AG10803 (cell line): ENCODE measurements around the gene SNN.
A peak's percentile ranks its signal among the peaks of the same experiment; 100 is the strongest.

Experiments
- DNase-seq: peaks from one replicate; pipeline ENCODE4 v3.0.0; 2010; ENCODE audit warnings: low read depth
- H3K4me3 ChIP-seq: 2 replicates; pipeline ENCODE4 v1.5.1; 2011; ENCODE audit warnings: mild to moderate bottlenecking, low read length, control low read depth
- TF ChIP-seq, protein P1 (sequence below): conservative IDR thresholded peaks from 2 replicates; pipeline ENCODE4 v1.5.1; 2011; ENCODE audit warnings: mild to moderate bottlenecking, low read length, control low read depth, inconsistent platforms

SNN gene

DNA sequence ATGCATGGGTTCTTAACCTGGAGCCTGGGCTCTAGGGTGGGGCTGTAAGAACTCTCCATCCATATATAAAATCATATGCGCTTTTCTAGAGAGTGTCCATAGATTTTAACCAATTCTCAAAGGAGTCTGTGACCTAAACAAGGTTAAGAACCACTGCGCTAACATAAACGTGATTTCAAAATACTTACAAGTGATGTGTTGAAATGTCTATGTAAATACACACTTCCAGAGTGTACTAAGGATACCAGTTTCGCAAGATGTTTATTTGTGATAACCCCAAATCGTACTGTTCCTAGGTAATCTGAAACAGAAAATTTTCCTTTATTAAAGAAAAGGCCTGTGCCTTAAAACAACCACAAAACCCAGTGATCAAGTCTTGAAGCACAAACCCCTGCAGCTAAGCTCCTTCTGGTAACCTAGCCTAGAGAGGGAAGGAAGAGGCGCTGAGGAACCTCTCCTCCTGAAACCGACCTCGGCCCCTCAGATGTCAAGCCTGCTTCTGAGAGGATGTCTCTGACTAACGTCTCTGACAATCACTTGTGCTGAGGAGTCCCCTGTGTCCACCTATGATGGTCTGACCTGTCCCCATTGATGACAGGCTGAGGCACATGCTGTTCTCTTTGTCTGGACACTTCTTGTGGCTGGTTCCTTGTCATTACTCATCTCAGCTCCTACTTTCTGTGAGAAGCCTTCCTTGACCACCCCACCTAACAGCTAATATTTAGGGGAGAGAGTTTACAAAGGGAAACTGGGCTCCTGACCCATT lies 32.2 kb downstream of the SNN start:
- no peak for DNase-seq
- TF ChIP-seq, protein P1, sequence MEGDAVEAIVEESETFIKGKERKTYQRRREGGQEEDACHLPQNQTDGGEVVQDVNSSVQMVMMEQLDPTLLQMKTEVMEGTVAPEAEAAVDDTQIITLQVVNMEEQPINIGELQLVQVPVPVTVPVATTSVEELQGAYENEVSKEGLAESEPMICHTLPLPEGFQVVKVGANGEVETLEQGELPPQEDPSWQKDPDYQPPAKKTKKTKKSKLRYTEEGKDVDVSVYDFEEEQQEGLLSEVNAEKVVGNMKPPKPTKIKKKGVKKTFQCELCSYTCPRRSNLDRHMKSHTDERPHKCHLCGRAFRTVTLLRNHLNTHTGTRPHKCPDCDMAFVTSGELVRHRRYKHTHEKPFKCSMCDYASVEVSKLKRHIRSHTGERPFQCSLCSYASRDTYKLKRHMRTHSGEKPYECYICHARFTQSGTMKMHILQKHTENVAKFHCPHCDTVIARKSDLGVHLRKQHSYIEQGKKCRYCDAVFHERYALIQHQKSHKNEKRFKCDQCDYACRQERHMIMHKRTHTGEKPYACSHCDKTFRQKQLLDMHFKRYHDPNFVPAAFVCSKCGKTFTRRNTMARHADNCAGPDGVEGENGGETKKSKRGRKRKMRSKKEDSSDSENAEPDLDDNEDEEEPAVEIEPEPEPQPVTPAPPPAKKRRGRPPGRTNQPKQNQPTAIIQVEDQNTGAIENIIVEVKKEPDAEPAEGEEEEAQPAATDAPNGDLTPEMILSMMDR = no peak
- no peak overlapping the region for H3K4me3 ChIP-seq

DNA sequence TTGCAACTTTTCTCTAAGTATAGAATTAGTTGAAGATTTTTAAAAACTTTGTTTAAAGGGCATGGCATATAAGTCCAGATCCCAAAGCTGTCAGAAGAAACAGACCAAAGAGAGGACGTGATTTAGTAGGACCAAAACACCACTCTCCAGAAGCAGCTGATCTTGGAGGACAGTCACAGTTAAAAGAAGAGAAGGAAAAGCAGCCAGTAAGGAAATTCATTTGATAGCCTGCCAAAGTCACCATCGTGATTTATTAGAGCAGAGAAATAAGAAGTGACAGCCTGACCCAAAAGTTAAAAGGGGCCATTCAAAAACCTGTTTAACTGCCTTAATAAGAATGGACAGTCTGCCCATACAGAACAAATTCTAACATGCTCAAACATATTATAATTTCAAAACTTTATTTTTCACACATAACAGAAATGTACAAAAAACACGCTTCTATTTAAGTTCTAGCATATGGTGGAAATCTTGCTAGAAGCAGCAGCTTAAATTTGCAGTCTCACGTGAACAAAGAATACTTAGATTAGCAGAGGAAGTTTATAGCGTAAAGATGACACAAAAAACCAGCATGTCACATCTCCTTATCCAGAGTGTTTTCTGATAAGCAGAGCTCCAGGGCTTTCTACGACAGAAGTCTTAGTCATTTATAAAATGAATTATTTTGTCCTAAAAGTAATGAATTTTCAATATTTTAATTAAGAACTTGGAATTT lies 37.2 kb downstream of the SNN start:
- H3K4me3 ChIP-seq = no peak overlapping the region
- TF ChIP-seq, protein P1 = no peak
- DNase-seq = no peak

DNA sequence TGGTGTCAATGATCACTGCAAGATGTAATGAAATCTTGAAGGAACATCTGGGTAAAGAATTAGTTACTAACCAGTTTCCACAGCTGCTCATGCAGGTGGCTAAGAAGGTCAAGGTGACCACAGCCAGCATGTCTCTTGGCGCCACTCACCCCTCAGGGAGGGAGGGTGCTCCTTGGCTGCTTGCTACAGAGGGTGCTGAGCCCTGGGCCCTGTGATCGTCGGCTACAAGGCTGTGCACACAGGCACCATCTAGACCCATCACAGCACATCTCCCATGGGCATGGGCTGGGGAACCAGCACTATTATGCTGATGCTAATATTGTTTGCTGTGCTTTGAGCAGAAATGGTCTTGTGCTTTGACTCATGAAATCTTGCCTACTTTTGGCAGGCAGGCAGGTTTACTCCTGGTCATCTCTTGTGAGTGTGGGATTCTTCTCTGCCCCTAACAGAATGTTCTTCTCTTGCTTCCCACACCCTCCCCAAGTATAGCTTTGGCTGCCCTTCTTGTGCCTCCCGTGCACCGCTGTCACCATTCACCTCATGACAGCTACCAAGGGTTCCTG lies 38.0 kb downstream of the SNN start:
- no peak overlapping the region for H3K4me3 ChIP-seq
- TF ChIP-seq, protein P1 = no peak
- no peak for DNase-seq

DNA sequence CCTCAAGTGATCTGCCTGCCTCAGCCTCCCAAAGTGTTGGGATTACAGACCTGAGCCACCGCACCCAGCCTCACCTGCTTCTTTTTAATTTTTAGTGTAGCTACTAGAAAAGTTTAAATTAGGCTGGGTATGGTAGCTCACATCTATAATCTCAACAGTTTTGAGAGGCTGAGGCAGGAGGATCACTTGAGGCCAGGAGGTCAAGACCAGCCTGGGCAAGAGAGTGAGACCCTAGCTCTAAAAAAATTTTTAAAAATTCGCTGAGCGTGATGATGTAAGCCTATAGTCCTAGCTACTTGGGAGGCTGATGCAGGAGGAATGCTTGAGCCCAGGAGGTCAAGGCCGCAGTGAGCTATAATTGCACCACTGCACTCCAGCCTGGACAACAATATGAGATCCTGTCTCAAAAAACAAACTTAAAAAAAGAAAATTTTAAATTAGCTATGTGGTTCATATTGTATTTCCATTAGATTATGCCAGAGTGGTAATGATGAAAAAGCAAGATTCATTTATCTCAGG lies 39.5 kb downstream of the SNN start:
- no peak overlapping the region for H3K4me3 ChIP-seq
- TF ChIP-seq, protein P1 = no peak
- no peak for DNase-seq

DNA sequence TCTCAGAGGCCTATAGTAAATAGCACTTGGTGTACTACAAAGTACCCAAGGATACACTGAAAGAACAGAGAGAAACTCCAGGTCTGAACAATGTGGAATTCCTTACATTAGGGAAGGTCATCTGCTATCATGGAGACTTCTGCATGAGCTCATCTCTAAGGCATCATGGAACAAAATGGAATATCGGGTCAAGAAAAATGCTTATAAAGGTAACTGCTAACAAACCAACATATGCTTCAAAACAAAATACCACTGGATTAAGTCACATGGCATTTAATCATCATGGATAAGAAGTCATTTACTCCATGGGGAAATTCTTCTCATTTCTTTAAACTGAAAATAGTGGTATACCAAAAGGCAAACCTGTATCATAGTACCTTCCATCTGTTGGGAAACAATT lies 40.2 kb downstream of the SNN start:
- TF ChIP-seq, protein P1 = no peak
- DNase-seq = peak; percentile 21
- H3K4me3 ChIP-seq = no peak overlapping the region

DNA sequence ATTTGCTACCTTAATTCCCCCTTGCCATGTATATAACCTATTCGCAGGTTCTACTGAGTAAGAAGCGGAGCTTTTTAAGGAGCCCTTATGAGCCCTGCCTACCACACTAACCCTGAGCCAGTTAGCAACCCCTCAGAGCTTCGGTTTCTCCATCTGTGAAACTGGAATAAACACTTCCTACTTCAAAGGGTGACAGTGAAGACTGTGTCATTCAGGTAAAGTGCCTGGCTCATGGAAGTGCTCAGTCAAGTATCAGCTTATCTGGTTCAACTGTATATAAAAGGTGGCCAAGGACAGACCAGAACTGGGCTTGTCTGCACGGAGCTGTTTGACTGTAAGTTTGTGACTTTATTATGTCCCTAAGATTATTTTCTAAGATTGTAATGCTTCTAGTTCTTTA lies 43.4 kb downstream of the SNN start:
- H3K4me3 ChIP-seq = no peak overlapping the region
- TF ChIP-seq, protein P1 = no peak
- no peak for DNase-seq

DNA sequence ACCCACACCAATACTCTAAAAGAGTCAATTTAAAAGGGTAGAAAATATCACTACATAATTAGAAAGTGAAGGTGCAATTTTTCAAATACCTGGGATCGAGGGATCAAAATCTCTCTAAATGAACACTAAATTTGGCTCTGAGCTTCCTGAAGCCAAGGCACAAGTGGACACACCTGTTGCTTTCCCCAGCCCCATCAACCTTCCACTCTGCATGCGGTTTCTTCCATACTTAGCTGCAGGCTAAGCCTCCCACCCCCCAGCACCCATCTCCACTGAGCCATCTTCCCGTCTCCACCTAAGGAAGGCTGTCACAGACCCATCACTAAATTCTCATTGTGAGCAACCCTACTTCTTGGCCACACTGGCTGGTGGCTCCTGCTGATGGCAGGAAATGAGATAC lies 43.9 kb downstream of the SNN start:
- H3K4me3 ChIP-seq = no peak overlapping the region
- no peak for DNase-seq
- TF ChIP-seq, protein P1 = no peak
